T1000 (cell line): ENCODE results near the gene PIN1.
"Not testable (repeated sequence)": the region's sequence is repeated elsewhere in the genome, so short reads cannot be mapped to it uniquely, and the experiment has no call there.

Source experiments
- DNase-seq: peaks from one replicate; lab custom pipeline; 2025; ENCODE audit warnings: mixed read lengths; lab: John Stamatoyannopoulos, UW

PIN1 gene

DNA sequence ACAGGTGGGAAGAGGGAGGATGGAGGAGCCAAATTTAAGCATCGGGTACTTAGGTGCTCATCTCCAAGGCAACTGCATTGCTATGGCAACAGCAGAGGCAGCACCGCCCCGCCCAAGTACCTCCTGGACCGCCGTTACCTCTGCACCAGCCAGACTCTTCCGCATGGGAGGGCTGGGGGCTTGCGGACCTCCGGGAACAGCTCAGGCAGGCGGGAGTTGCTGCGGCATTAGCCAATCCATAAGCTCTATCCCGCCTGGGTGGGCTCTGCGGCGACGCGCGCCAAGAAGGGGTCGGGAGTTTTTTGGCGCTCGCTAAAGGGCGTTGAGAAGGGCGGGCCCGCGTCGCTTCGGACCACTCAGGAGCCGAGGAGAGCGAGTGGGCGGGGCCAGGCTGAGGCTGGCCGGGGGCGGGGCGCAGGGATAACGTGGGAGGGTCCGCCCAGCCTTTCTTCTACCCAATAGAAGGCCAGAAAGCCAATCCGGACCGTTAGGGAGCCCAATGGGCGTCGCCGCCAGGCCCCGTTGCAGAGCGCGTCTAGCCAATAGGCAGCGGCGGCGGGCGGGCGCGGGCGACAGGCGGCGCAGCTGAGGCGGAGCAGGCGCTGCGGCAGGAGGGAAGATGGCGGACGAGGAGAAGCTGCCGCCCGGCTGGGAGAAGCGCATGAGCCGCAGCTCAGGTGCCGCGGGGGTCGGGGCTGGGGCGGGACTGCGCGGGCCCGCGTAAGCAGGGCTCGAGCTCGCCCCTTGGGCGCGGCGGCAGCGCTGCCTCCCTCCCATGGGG is at the start of gene PIN1:
PIN1 (plus strand) TSS at position 593 of the 781 bp plus-strand sequence; CDS start at position 620, 27 bp downstream.
- DNase-seq, result peak; percentile 96

DNA sequence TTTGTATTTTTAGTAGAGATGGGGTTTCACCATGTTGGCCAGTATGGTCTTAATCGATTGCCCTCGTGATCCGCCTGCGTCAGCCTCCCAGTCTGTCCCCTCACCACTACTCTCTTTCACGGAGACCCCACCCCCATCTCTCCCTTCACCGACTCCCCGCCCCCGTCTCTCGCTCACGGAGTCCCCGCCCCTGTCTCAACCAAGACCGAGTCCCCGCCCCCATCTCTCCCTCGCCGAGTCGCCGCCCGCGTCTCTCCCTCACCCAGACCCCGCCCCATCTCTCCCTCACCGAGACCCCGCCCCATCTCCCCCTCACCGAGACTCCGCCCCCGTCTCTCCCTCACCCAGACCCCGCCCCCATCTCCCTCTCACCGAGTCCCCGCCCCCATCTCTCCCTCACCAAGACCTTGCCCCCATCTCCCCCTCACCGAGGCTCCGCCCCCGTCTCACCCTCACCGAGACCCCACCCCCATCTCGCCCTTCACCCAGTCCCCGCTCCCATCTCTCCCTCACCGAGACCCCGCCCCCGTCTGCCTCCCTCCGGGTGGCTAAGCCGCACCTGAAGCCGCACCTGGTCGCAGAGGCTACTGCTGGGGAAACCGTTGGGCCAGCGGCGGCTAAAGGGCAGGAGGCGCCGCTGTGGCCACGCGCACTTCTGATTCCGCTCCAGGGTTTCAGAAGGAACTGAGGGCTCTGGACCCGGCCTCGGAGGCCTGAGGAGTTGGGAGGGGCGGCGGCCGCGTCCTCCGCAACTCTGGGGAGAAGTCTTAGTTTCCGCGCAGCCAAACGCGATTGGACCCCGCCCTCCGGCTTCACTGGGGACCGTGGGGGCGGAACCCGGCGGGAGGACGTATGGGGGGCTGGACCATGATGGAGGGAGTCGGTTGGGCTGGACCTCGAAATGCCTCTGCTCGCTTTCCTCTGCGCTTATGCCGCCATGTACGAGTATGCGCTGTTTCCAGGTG is 49.5 kb upstream of the PIN1 start:
- peak; percentile 88 for DNase-seq

DNA sequence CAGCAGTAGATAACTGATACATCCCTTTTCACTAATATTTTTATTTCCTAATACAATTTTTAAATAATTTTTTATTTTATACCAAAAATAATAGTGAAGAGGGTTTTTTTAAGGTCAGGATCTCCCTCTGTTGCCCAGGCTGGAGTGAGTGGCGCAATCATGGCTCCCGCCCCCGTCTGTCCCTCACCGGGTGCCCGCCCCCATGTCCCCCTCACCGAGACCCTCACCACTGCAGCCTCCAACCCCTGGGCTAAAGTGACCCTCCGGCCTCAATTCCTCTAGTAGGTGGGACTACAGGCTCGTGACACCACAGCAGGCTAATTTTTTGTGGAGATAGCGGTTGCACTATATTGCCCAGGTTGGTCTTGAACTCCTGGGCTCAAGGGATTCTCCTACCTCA is 48.8 kb upstream of the PIN1 start:
- no peak for DNase-seq

DNA sequence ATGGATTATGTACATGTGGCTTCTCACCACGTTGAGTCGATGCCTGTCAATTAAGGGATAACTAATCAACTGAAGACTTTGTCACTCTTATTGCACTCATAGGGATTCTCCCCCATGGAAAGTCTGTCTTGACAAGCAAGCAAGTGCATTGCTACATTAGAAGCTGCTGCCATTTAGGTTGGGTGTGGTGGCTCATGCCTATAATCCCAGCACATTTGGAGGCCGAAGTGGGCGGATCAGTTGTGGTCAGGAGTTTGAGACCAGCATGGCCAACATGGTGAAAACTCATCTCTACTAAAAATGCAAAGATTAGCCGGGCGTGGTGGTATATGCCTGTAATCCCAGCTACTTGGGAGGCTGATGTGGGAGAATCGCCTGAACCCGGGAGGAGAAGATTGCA is 48.3 kb upstream of the PIN1 start:
- no peak for DNase-seq

DNA sequence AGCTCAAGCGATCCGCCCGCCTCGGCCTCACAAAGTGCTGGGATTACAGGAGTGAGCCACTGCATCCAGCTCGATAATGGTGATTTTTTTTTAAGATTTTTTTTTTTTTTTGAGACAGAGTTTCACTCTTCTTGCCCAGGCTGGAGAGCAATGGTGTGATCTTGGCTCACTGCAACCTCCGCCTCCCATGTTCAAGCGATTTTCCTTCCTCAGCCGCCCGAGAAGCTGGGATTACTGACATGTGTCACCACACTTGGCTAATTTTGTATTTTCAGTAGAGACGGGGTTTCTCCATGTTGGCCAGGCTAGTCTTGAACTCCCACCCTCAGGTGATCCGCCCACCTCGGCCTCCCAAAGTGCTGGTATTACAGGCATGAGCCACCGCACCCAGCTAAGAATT is 46.5 kb upstream of the PIN1 start:
- DNase-seq, result not testable (repeated sequence)

DNA sequence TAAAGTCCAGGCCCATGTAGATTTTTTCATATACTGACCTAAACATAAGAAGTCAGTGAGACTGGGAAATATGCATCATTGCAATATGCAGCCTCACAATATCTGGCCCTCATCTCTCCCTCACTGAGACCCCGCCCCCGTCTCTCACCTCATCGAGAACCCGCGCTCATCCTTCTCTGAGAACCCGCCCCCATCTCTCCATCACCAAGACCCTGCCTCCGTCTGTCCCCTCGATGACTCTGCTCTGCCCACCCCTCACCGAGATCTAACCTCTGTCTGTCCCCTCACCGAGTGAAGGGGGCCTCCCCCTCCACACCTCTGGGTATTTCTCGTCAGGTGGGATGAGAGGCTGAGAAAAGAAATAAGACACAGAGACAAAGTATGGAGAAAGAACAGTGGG is 46.1 kb upstream of the PIN1 start:
- DNase-seq, result no peak

DNA sequence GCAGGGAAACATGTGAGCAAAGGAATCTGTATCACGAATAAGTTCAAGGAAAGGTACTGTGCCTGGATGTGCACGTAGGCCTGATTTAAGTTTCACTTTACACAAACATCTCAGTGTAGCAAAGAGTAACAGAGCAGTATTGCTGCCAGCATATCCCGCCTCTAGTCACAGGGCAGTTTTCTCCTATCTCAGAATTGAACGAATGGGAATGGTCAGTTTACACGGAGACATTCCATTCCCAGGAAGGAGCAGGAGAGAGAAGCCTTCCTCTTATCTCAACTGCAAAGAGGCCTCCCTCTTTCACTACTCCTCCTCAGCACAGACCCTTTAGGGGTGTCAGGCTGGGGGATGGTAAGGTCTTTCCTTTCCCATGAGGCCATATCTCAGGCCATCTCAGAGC is 45.5 kb upstream of the PIN1 start:
- not testable (repeated sequence) for DNase-seq

DNA sequence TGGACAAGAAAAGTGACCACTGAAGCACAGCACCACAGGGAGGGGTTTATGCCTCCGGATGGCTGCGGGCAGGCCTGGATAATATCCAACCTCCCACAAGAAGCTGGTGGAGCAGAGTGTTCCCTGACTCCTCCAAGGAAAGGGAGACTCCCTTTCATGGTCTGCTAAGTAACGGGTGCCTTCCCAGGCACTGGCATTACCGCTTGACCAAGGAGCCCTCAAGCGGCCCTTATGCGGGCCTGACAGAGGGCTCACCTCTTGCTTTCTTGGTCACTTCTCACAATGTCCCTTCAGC is 44.1 kb upstream of the PIN1 start:
- not testable (repeated sequence) for DNase-seq

DNA sequence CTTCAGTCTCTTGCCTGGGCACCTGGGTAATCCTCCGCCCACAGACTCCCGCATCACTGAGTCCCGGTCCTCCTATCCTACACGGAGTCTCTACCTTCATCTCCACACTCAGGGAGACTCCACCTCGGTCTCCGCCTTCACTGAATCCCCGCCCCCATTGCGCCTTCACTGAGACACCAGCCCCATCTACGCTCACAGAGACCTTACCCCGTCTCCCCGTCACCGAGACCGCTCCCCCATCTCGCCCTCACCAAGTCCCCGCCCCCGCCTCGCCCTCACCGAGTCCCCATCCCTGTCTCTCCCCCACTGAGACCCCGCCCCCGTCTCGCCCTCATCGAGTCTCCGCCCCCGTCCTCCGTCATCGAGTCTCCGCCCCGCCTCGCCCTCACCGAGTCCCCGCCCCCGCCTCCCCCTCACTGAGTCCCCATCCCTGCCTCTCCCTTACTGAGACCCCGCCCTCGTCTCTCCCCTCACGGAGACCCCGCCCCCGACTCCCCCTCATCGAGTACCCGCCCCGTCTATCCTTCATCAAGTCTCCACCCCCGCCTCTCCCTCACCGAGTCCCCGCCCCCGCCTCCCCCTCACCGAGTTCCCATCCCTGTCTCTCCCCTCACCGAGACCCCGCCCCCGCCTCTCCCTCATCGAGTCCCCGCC is 43.4 kb upstream of the PIN1 start:
- DNase-seq, result peak; percentile 94

DNA sequence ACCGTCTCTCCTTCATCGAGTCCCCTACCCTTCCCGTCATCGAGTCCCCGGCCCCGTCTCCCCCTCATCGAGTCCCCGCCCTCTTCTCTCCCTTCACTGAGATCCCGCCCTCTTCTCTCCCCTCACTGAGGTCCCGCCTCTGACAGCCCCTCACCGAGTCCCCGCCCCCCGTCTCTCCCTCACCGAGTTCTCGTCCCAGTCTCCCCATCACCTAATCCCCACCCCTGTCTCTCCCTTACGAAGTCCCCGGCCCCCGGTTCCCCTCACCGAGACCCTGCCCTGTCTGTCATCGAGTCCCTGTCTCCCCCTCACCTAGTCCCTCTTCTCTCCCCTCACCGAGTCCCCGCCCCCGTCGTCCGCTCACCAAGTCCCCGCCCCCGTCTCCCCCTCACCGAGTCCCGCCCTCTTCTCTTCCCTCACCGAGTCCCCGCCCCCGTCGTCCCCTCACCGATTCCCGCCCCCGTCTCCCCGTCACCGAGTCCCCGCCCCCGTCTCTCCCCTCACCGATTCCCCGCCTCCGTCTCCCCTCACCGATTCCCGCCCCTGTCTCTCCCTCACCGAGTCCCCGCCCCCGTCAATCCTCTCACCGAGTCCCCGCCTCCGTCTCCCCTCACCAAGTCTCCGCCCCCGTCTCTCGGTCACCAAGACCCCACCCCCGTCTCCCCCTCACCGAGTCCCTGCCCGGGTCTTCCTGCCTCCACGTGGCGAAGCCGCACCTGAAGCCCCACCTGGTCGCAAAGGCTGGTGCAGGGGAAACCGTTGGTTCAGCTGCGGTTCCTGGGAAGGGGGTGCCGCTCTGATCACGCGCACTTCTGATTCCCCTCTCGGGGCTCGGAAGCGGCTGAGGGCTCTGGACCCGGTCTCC is 42.7 kb upstream of the PIN1 start:
- DNase-seq, result peak; percentile 91

DNA sequence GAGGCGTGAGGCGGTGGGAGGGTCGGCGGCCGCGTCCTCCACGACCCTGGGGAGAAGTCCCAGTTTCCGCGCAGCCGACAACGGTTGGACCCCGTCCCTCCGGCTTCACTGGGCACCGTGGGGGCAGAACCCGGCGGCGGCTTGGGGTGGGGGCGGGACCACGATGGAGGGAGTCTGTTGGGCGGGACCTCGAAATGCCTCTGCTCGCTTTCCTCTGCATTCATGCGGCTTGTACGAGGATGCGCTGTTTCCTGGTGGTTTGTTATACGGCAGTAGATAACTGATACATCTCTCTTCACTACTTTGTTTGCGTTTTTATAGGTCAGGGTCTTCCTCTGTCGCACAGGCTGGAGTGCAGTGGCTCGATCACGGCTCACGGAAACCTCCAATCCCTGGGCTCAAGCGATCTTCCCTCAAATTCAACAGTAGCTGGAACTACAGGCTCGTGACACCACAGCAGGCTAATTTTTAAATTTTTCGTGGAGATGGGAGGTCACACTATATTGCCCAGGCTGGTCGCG is 42.0 kb upstream of the PIN1 start:
- peak; percentile 61 for DNase-seq

DNA sequence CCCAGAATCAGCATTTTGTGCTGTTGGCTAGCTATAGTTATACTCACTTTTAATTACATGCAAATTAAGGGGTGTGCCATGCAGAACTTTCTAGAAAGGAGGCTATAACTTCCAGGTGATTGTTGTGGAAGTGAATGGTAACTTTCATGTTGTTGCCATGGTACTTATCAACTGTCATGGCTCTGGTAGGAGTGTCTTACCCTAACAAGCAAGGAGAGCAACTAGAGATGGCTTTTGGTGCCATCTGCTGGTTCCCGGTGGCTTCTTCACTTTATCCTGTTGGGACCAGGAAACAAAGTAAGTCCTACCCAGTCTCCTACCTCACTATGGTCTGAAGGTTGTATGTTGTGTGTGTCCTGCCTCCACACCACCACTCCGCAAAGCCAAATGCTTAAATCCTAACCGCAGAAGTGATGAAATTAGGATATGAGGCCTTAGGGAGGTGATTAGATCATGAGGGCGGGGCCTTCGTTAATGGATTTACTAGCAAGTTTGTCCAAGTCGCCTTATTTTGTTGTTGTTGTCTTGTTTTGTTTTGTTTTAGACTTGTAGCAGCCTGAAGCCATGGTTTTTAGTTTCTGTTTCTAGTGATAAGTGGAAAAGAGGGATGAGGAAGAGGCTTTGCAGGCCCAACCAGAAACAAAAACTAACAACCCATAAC is 38.9 kb upstream of the PIN1 start:
- DNase-seq, result peak; percentile 49

DNA sequence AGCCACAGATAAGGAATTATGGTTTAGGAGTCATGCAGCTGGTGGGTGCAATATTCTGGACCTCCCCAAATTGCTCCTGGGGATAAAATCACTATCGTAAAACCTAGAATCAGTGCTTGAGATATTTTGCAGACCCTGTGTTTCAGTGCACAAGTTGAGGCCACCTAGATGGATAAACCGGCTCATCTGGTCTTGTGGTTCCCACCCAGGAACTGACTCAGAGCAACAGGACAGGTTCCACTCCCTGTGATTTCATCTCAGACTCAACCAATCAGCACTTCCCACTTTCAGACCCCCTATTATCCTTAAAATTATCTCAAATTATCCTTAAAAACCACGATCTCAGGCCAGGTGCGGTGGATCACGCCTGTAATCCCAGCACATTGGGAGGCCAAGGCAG is 37.2 kb upstream of the PIN1 start:
- DNase-seq, result no peak

DNA sequence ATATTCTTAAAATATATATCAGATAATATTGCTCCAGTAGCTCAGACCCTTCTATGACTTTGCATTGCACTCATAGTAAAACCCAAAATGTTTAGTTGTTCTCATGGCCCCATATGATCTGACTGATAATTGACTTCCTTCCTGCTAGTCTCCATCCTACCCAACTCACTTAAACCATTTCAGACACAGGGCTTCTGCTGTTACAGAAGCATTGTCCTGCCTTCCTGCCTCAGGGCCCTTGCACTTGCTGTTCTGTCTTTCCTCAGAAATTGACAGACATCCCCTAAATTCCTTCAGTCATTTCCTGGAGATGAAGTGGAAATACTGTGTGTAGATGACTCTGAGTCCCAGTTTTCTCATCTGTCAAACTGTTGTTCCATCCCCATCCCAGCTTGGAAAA is 36.0 kb upstream of the PIN1 start:
- no peak for DNase-seq

DNA sequence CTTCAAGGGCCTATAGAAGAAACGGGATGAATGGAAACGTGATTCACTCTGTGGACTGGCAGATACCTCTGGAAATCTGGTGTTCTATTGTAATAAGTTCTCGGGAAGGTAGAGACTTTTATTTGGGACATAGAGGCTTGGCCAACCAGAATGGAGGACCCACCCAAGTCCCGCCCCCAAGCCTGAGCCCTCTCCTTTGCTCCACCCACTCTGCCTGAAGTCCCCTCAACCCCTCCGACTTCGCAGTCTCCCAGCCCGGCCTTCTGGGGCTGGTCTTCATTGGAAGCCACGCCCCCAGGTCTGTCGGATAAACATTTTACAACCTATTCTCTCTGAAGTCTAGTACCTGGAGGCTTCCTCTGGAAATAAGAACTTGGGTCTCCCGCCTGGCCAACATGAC is 33.1 kb upstream of the PIN1 start:
- DNase-seq, result no peak

DNA sequence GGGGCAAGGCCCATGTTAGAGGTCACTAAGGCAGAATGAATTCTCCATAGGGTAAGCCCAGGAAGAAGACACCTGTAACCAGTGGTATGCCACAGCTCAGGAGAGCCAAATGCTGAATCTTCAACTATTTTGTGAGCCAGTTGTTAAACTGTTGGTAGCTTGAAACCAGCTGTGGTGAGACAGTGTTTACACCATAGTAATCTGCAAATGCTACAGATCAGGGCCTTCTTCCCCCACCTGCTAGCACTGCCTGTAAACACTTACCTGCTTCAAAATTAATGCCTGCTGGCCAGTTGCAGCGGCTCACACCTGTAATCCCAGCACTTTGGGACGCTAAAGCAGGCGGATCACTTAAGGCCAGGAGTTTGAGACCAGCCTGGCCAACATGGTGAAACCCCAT is 28.3 kb upstream of the PIN1 start:
- no peak for DNase-seq

DNA sequence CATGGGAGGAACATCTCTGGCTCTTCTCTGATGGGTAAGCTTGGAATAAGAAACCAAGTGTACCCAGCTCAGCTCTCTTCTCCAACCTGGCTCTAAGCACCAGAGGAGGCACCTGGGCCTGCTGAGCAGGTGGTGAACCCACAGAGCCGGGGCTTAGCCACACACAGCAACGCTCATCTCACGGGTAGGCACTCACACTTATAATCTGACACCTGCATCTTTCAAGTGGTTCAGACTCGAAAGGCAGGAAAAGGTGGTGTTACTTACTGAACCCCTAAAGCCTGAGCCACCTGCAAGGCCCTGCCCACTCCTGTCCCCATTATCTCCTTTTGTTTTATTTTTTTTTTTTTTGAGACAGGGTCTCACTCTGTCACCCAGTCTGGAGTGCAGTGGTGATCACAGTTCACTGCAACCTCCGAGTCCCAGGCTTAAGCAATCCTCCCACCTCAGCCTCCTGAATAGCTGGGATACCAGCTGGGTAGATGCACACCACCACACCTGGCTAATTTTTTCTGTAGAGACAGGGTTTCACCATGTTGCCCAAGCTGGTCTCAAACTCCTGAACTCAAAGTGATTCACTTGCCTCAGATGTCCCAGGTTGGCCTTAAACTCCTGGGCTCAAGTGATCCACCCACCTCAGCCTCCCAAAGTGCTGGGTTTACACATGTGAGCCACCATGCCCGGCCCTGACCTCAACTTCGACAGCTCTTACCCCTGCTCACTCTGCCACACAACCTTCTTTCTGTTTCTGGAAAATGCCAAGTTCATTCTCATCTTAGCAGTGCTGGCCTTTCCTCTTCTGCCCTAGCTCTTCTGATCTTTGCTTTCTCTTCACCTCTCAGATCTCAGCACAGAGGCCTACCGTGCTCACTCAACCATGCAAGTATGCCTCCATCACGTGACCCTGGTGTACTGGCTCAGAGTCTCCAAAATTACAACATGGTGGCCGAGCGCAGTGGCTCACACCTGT is 26.0 kb upstream of the PIN1 start:
- DNase-seq, result no peak

DNA sequence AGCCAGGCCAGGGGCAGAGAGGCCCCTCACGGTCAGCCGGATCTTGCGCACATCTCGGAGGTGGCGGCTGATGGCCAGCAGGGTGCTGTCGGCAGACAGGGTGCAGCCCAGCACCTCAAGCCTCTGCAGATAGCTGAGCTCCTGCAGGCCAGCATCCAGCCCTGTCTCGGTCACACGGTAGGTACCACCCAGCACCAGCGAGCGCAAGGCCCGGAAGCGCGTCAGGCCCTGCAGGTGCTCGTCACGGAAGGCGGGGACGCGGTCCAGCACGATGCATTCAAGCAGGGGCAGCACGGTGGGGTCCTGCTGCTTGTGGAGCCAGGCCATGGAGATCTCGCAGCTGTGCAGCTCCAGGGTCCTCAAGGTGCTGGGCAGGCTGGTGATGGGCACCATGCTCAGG is 24.0 kb upstream of the PIN1 start:
- DNase-seq, result no peak

DNA sequence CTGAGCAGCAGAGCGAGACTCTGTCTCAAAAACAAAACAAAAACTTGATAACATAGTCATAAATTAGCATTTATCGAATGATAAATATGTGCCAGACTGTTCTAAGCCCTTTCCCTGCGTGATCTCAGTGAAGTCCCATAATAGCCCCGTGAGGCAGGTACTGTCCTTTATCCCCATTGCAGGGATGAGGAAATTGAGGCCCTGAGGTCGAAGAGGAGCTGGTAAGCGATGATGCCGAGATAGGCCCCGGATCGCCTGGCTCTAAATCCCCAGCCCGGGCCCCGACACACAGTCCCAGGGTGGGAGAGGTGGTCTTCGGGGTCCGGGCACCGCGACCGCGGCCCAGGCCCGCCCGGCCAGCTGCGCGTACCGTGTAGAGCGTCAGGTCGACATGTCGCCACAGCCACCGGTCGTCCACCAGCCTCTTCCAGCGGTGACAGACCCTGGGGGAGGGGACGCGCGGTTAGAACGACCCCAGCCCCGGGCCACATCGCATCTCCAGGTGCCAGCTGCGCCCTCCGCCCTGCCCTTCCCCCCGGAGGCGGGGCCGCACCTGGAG is 16.9 kb upstream of the PIN1 start:
- DNase-seq, result no peak
